ENCODE results near the gene RASA3. TPM values are rescaled to one million over a fixed set of nuclear protein-coding genes. Genes with fewer than 3 reads are reported as not detected.
"Not testable (repeated sequence)": the region's sequence is repeated elsewhere in the genome, so short reads cannot be mapped to it uniquely, and the experiment has no call there.

The RASA3 gene
- total RNA-seq, 4 donors from 2014 or later = 4.4 to 15.6 (median 8.5) TPM

DNA sequence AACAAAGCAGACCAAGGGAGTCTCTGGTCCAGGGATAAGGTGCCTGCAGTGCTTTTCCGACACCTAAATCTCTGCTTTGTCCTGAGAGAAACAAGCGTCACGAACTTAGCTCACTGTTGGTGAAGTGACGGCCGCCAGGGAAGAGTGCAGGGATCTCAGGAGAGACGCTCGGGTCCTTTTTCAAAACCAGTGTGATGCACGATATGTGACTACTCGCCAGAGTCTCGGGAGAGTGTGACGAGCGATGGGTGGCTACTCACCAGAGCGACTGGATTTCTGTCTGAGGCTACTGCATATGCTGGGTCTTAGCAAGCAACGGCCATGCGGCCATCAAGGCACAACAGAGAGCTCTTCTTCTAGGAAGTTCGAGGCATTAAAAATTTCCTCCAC is 30.1 kb upstream of the RASA3 start:
- Histone ChIP-seq H3K9me3 (no peaks in the 10 kb centered on the region), H3K36me3 (no peaks in the 10 kb centered on the region), H3K4me1 (peaks cover 6 to 29% (median 14%) of the 10 kb centered on the region in 4 donors), H3K27me3 (peaks cover 4% of the 10 kb centered on the region), H3K4me3 (no peak overlapping the region), H3K27ac (peak overlapping the region; percentile 15 to 58 (median 42))
- in situ Hi-C loops (cut with MboI; ENCODE audit: low pct_ligation_motif_present in 1 of 4, low pct_unique_long_range_greater_than_20kb in 1 of 4, low sequenced_read_pairs in 3 of 4) = no loop called here
- DNase-seq = no peak
- intact Hi-C loops (cut with DNase I; ENCODE audit: low total_unique reads) = no loop called here
- 86 to 100% methylated on average over 3 to 16 of the region's 16 CpGs for WGBS, 2 donors (ENCODE audit: low coverage in 1 of 2)
- TF ChIP-seq, protein P1, sequence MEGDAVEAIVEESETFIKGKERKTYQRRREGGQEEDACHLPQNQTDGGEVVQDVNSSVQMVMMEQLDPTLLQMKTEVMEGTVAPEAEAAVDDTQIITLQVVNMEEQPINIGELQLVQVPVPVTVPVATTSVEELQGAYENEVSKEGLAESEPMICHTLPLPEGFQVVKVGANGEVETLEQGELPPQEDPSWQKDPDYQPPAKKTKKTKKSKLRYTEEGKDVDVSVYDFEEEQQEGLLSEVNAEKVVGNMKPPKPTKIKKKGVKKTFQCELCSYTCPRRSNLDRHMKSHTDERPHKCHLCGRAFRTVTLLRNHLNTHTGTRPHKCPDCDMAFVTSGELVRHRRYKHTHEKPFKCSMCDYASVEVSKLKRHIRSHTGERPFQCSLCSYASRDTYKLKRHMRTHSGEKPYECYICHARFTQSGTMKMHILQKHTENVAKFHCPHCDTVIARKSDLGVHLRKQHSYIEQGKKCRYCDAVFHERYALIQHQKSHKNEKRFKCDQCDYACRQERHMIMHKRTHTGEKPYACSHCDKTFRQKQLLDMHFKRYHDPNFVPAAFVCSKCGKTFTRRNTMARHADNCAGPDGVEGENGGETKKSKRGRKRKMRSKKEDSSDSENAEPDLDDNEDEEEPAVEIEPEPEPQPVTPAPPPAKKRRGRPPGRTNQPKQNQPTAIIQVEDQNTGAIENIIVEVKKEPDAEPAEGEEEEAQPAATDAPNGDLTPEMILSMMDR (IDR thresholded peaks at IDR 0.05) = no peak
- TF ChIP-seq EP300 (IDR thresholded peaks at IDR 0.05; ENCODE audit: low read depth) = no peak
- TF ChIP-seq POLR2AphosphoS5 (IDR thresholded peaks at IDR 0.05) = no peak
- no peak for TF ChIP-seq POLR2A (IDR thresholded peaks at IDR 0.05)

DNA sequence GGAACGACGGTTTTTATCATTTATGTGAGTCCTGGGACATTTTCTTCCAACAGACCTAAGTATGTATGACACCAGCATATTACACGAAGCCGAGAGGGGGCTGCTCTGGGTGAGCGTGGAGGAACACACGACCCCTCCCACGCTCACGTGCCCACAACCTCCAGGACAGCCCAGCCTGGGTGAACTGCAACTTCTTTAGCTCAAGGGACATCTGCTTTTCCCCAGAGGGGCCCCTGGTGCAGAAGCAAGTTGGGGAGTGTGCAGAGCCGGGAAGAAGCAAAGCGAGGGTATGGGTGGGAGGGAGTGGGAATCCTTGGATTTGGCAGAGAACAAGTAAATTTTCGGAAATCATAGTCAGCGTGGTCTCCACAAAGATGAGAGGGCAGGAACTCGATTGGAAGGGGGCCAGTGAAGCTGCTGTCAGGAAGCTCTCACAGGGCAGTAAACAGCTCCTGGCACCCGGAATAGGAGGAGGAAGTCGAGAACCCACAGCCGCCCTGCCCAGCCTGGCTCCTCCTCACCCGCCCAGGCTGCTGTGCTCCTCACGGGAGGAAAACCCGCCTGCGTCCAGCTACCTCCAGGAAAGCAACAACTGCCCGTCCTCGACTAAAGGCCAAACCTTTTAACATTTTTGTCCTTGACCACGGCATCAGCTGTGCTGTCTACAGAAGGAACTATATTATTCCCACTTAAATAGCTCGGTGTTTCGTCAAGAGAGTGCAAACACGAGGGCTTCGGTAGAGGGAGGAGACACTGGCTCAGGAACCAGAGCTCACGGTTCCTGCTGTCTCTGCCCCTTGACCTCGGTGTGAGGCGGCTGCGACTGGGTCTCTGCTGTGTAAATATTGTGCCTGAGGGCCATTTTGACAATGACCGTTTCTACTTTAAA is 29.5 kb upstream of the RASA3 start:
- in situ Hi-C loops (cut with MboI; ENCODE audit: low pct_ligation_motif_present in 1 of 4, low pct_unique_long_range_greater_than_20kb in 1 of 4, low sequenced_read_pairs in 3 of 4) = no loop called here
- Histone ChIP-seq H3K4me1 (peaks cover 6 to 28% (median 14%) of the 10 kb centered on the region in 4 donors), H3K27me3 (peaks cover 4% of the 10 kb centered on the region), H3K9me3 (no peaks in the 10 kb centered on the region), H3K4me3 (peak overlapping the region in 1 of 4 donors; percentile 15), H3K36me3 (no peaks in the 10 kb centered on the region), H3K27ac (peak overlapping the region; percentile 15 to 58 (median 42))
- 6 to 14% methylated on average over 7 to 32 of the region's 32 CpGs for WGBS, 2 donors (ENCODE audit: low coverage in 1 of 2)
- intact Hi-C loops (cut with DNase I; ENCODE audit: low total_unique reads) = no loop called here
- peak; percentile 84 for DNase-seq
- TF ChIP-seq, protein P1 (IDR thresholded peaks at IDR 0.05) = no peak
- peak in 1 of 3 donors; percentile 18 for TF ChIP-seq POLR2AphosphoS5 (IDR thresholded peaks at IDR 0.05)

DNA sequence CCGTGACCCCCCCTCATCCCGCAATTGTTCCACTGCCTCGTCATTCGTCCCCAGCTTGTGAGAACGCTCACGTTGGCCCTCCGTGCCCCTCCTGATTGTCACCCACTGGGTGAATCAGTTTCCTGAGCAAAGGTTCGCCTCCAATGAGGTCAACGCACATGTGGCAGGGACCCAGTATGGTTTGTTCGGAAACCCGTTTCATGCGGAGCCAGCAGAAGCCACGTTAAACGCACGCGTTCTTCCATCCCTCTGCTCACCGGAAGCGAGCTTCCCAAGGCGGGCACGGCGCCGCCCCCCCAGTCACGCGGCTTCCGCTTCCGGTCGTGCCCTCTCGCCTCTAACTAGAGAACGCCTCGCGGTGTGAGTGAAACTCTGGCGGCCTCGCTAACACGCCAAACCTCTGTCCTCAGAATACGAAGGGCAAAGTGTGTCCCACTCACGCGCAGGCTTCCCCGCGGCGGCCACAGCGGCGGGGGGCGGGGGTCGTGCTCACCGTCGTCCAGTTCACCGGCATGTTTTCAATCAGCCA is 28.7 kb upstream of the RASA3 start:
- in situ Hi-C loops (cut with MboI; ENCODE audit: low pct_ligation_motif_present in 1 of 4, low pct_unique_long_range_greater_than_20kb in 1 of 4, low sequenced_read_pairs in 3 of 4) = no loop called here
- Histone ChIP-seq H3K4me3 (no peak overlapping the region), H3K27ac (no peak overlapping the region), H3K36me3 (no peaks in the 10 kb centered on the region), H3K4me1 (peaks cover 6 to 25% (median 16%) of the 10 kb centered on the region in 4 donors), H3K9me3 (no peaks in the 10 kb centered on the region), H3K27me3 (peaks cover 4% of the 10 kb centered on the region)
- intact Hi-C loops (cut with DNase I; ENCODE audit: low total_unique reads) = no loop called here
- DNase-seq = no peak
- 96 to 97% methylated on average over 4 to 47 of the region's 47 CpGs for WGBS, 2 donors (ENCODE audit: low coverage in 1 of 2)
- TF ChIP-seq POLR2AphosphoS5 (IDR thresholded peaks at IDR 0.05) (no peak), EP300 (IDR thresholded peaks at IDR 0.05; ENCODE audit: low read depth) (no peak), POLR2A (IDR thresholded peaks at IDR 0.05) (no peak)
- TF ChIP-seq, protein P1 (IDR thresholded peaks at IDR 0.05) = no peak

DNA sequence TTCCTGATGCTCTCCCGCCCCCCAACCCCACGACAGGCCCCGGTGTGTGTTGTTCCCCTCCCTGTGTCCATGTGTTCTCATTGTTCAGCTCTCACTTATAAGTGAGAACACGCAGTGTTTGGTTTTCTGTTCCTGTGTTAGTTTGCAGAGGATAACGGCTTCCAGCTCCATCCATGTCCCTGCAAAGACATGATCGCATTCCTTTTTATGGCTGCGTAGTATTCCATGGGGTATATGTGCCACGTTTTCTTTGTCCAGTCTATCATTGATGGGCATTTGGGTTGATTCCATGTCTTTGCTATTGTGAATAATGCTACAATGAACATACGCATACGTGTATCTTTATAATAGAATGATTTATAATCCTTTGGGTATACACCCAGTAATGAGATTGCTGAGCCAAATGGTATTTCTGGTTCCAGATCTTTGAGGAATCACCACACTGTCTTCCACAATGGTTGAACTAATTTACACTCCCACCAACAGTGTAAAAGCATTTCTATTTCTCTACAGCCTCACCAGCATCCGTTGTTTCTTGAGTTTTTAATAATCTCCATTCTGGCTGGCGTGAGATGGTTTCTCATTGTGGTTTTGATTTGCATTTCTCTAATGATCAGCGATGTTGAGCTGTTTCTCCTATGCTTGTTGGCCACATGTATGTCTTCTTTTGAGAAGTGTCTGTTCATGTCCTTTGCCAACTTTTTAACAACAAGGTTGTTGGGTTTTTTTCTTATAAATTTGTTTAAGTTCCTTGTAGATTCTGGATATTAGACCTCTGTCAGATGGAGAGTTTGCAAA is 26.6 kb upstream of the RASA3 start:
- intact Hi-C loops (cut with DNase I; ENCODE audit: low total_unique reads); in situ Hi-C loops (cut with MboI; ENCODE audit: low pct_ligation_motif_present in 1 of 4, low pct_unique_long_range_greater_than_20kb in 1 of 4, low sequenced_read_pairs in 3 of 4); H3K4me3 ChIP-seq; H3K9me3 ChIP-seq; DNase-seq; H3K27me3 ChIP-seq; H3K27ac ChIP-seq; H3K36me3 ChIP-seq: not testable (repeated sequence)
- H3K4me1 ChIP-seq = peaks cover 6 to 21% (median 16%) of the 10 kb centered on the region in 4 donors
- 84 to 88% methylated on average over 6 to 13 of the region's 13 CpGs for WGBS, 2 donors (ENCODE audit: low coverage in 1 of 2)

All from transverse colon (tissue), 4 donors.